Stimulated activated CD4-positive, alpha-beta T cell treated with anti-CD3 and anti-CD28 coated beads, Interleukin-2, amount 100 ng/mL, for 24 hours (primary cell): ENCODE data around the gene ANKRD44.

Experiments
- DNase-seq, 2 donors: peaks; one replicate each; pipeline ENCODE4 v3.0.0-alpha.2; 2020

ANKRD44 gene

GRCh38 chr2:197101519-197101918 is 209.1 kb downstream of the ANKRD44 start:
- DNase-seq, result no peak

- no peak for DNase-seq
These were observed 212.8 kb downstream of the ANKRD44 start for GRCh38 chr2:197097578-197098366.

- no peak for DNase-seq
These were observed 213.9 kb downstream of the ANKRD44 start for GRCh38 chr2:197096649-197097048.

DNA sequence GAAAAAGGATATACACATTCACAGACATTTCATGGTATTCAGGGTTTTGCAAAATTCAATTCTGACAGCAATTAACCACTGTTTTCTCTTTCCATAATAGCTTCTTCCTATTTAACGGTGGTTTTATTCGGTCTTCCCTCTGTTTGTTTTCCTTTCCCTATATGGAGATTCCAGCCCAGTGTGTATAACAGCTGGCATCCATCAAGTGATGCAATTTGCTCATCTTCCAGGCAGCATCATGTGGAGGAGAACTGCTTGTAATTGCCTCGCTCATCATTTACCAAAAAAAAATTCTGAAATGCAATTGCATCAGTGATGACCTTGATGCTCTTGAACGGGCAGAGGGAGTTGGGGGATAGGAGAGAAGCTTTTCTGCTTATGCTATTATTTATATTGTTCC is 218.1 kb downstream of the ANKRD44 start:
- no peak for DNase-seq

- no peak for DNase-seq
These were observed 219.7 kb downstream of the ANKRD44 start for GRCh38 chr2:197090742-197091367.

DNA sequence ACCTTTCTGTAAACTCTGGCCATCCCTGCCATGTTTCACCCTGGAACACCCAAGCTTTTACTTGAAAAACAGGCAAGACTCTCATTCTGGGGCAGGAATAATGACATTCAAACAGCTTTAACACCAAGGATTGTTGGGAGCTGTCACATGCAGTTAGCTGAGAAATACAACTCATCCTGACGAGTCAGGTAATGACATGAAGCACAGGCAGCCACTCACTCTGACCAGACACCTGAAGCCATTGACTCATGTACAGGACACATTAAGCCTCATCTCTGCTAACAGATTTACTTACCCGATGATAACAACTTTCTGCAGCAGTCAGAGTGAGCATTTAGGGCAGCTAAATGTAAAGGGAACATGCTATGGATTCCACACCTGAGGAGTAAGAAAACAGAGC is 220.9 kb downstream of the ANKRD44 start:
- DNase-seq, result no peak

- DNase-seq, result no peak
These were observed 221.9 kb downstream of the ANKRD44 start for GRCh38 chr2:197088694-197089093.

DNA sequence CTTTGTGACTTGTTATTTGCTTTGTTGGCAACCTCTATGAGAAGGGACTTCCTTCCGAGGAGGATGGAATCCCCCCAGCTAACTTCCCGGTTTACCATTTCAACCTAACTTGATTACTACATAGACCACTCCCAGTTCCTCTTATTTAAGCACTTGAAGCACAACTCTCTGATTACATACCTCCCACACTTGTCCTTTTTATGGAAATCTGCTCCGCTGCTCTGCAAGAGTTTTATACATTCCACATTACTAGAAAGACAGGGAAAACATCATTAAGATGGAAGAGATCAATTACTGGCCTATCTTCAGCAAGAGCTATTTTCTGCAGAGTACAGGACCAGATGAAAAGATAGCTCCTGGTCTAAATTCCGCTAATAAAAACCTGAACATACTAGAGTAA is 224.1 kb downstream of the ANKRD44 start:
- no peak for DNase-seq

DNA sequence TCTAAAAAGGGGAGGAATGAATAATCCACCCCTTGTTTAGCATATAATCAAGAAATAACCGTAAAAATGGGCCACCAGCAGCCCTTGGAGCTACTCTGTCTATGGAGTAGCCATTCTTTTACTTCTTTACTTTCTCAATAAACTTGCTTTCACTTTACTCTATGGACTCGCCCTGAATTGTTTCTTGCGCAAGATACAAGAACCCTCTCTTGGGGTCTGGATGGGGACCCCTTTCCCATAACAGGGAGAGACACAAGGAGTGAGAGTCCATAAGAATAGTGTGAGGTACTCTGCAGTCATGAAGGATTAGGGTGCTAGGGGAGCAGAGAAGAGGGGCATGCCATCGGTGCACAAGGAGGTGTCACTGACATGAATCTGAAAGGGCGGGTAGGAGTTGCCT is 224.9 kb downstream of the ANKRD44 start:
- no peak for DNase-seq

GRCh38 chr2:197081294-197081693 is 229.3 kb downstream of the ANKRD44 start:
- no peak for DNase-seq

DNA sequence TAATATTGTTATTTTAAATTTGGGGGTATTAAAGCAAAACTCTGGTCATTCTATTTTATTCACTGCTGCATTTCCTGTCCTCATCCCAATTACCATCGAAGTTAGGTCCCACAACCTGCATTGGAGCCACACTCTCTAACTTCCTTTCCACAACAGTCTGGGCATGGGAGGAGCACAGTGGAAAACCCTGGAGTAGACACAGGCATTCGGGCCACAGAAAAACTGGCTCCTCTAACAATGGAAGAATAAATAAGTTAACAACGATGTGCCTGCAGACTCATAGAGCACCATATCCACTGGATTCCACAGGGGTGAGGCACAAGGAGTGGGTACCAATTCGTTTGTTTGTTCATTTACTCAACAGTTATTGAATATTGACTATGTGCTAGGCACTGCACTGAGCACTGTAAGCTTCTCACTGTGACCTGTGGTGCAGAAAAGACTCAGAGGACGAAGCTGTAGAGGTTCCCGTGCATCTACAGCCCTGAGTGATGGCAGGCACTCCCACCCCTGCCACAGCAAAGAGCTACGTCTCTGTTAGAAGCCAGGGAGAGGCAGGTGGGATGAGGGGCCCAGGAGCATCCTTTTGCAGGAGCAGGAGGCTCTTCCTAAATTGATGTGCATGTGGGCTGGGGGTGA is 229.9 kb downstream of the ANKRD44 start:
- no peak for DNase-seq

GRCh38 chr2:197079832-197080555 is 230.6 kb downstream of the ANKRD44 start:
- no peak for DNase-seq

- DNase-seq, result no peak
These were observed 231.2 kb downstream of the ANKRD44 start for GRCh38 chr2:197079414-197079813.

- DNase-seq, result no peak
These were observed 232.0 kb downstream of the ANKRD44 start for GRCh38 chr2:197078535-197078934.

- no peak for DNase-seq
These were observed 233.2 kb downstream of the ANKRD44 start for GRCh38 chr2:197077336-197077735.

DNA sequence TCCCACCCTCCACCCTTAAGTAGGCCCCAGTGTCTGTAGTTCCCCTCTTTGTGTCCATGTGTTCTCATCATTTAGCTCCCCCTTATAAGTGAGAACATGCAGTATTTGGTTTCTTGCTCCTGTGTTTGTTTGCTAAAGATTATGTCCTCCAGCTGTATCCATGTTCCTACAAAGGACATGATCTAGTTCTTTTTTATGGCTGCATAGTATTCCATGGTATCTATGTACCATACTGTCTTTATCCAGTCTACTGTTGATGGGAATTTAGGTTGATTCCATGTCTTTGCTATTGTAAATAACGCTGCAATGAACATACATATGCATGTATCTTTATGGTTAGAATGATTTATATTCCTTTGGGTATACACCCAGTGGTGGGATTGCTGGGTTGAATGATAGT is 233.9 kb downstream of the ANKRD44 start:
- DNase-seq, result no peak

DNA sequence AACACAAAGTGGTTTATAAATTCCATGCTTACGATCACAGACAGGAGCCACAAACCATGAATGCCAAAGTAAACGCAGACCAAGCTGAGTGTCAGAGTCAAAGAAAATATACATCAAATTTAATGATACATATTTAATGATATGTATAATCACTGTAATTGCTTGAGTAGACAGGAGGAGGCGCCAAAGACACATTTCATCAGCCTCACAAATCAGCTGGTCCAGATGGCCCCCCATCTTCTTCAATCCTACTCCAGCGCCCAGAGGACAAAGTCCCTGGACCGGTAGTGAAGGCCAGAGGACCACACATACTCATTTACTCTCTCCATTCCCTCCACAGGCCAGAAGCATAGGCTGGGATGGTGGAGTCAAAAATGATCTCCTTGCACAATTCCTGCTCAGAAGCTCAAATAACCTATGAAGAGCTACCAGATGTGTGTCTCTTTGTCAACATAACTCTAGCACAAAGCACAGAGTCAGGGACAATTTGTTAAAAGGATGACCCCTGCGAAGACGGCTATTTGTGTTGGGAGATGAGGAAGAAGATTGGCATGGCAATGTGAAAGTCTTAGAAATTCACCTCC is 234.7 kb downstream of the ANKRD44 start:
- DNase-seq, result no peak

GRCh38 chr2:197075281-197075680 is 235.3 kb downstream of the ANKRD44 start:
- no peak for DNase-seq

- no peak for DNase-seq
These were observed 236.7 kb downstream of the ANKRD44 start for GRCh38 chr2:197073701-197074433.

DNA sequence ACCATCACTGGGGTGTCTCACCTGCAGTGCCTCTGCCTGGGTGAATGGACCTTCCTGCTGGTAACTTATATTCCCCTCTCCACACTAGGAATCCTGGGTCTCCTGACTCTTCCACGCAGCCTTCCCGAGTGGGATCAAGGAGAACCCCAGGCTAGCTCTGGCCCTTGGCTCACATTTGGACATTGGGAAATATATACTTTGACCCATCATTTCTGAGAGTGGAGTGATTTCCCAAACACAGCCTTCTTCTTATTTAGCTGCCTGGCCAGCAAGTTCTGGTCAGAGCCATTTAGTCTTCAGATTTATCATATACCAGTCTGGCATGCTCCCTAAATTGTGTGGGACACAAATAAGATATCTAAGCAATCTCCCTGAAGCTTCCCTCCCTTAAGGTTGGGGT is 237.3 kb downstream of the ANKRD44 start:
- DNase-seq, result no peak

- no peak for DNase-seq
These were observed 238.0 kb downstream of the ANKRD44 start for GRCh38 chr2:197072533-197072932.

DNA sequence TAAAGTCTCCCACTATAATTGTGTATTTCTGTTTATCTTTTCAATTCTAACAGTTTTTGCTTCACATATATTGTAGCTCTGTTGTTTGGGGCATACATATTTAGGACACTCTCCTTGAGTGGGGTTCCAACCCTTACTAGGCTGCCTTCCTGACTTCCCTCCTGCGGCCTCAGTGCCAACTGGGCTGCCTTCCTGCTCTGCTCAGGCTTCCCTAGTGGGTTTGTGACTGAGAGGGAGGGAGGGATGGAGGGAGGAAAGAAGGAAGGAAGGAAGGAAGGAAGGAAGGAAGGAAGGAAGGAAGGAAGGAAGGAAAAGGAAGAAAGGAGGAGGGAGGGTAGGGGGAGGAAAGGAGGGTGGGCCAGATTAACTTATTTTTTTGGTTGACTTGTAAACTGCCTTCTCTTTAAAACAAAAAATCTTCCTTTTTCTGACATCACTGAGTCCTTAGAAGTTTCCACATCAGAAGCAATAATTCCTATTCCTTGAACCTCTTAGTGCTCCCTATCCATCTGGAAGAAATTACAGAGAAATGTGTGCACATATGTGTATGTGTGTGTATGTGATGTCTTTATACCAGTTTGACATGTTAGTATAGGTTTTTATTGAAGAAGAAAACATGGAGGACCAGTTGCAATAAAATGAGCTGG is 238.7 kb downstream of the ANKRD44 start:
- DNase-seq, result no peak
